Cerebellar cortex (tissue), 1 donor: Measurements from ENCODE around the gene CNBP.

Experiments
- DNase-seq: peaks from one replicate; pipeline ENCODE4 v3.0.0-alpha.2; 2015; ENCODE audit warnings: low spot score

Gene CNBP

DNA sequence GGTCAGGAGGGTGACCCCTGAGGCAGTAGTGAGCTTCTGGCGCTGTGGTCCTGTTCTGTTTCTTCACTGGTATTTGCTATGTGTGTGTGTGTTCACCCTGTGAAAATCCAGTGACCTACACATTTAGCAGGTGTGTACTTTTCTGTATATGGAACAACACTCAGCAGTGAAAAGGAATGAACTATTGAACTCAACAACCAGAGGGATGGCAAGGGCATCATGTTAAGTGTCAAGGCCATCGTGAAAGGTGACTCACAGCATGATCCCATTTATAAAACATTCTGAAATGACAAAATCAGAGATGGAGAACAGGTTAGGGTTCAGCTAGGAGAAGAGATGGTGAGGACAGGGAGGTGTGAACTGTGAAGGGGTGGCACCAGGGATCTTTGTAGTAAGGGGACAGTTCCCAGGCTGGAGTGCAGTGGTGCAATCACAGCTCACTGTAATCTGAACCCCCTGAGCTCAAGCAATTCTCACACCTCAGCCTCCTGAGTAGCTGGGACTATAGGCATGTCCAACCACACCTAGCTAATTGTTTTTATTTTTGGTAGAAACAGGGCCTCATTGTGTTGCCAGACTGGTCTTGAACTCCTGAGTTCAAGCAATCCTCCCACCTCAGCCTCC lies 52.1 kb downstream of the CNBP start:
- no peak for DNase-seq

DNA sequence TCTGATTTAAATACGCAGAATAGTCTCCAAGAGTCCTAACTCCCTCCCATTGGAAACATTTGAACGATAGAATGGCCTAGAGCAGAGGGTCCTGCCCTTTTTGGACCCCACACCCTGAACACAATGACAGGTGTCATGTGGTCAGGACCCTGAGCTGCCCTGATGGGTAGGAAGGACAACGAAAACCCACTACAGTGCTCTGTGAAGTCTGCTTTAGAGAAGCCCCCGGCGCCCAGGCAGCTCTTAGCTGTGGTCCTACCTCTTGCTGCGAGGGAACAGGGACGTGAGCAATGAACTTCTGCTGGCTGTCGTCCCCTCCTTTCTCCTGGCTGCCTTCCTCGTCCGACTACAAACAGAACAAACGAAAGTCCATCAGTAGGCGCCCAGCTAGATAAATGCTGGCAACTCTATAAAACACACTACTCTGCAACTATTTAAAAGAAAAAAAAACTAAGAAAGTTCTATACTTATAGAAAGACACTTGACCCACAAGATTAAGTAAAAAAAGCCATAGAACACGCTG lies 53.3 kb downstream of the CNBP start:
- DNase-seq: no peak

GRCh38 chr3:129128357-129129155 lies 55.1 kb downstream of the CNBP start:
- DNase-seq: no peak

DNA sequence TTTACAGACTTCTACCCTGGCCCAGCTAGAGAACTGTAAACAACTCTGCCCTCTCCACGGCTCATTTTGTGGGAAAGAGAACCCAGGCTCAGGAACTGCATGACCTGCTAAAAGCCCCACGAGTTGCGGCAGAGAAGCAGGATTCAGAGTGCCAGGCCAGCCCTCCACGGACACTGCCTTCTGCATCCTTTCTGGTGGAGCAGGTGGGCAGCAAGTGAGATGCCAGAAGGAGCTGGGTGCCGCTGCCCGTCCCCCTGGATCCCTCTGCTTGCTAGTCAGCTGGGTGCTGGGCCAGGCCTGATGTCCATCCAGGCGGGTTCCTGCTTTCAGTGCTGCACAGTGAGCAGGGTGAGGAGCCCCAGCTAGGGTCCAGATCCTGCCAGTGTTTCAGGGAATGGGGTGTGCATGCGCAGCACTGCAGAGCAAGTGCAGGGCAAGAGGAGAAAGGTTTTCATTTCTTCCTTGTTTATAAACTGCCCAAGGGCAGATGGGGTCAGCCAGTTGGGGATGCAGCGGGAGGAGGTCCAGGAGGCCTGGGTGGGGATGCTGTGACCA lies 56.9 kb downstream of the CNBP start:
- DNase-seq: no peak

DNA sequence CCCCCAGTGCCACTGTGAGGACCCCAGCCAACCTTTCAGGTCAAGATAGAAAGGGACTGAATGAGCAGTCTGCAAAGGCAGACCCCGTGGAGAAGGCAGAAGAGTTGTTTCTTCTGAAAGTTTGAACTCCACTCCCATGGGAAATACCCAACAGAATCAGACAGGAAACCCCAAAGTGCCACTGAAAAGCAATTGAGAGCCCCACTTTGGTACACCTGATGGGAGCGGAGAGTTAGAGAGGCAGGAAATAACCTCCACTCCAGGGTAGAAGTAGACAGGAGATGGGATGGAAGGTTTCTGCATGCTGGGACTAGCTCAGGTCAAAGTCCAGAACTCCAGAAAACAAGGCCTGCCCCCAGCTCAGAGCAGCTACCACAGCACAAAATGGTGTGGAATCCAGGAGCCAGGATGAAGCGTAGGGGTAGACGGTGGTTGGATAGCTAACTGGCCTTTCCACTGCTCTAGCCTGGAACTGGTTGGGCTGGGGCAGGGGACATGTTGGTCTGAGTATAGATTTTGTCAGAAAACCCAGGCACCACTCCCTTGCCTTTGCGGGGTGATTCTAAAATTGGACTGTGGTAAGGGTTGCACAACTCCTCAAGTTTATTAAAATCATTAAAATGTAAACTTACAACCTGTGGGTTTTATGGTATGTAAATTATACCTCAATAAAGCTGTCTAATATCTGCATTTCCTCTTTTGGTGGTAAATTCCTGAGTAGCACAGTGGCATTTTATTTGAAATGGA lies 60.2 kb downstream of the CNBP start:
- peak; percentile 15 for DNase-seq

DNA sequence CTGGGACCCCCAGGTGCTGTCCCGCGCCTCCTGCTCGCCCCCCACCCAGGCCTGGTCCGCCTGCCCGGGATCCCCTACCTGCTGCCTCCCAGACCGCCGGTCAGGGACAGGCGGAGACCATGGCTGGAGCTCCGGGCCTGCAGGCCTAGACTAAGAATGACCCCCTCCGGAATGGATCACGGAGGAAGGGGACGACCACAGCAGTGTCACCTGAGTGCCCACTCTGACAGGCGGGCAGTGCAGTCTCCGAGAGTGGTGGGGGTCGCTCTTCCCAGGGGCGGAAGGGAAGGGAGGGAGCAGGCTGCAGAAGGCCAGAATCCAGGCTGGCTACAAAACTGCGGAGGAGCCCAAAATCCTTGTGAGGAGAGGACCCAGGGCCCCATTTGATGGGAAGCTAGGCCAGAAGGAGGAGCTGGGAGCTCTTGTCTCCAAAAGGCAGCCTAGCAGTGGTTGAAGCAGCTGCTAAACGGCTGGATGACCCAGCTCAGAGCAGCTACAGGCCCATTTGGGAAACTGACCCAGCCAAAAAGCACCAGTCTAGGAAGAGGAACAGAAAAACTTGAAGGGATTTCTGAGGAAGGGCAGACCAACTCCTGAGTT lies 61.2 kb downstream of the CNBP start:
- DNase-seq: peak; percentile 50

- peak; percentile 90 for DNase-seq
Observed at GRCh38 chr3:129121792-129122411, 61.8 kb downstream of the CNBP start, which contains the start of gene RAB43. Gene RAB43, minus strand, starts transcription at chr3:129121804. Its CDS starts 315 bp downstream, at chr3:129121489.

- DNase-seq: no peak
Observed at GRCh38 chr3:129121016-129121791, 62.5 kb downstream of the CNBP start.

DNA sequence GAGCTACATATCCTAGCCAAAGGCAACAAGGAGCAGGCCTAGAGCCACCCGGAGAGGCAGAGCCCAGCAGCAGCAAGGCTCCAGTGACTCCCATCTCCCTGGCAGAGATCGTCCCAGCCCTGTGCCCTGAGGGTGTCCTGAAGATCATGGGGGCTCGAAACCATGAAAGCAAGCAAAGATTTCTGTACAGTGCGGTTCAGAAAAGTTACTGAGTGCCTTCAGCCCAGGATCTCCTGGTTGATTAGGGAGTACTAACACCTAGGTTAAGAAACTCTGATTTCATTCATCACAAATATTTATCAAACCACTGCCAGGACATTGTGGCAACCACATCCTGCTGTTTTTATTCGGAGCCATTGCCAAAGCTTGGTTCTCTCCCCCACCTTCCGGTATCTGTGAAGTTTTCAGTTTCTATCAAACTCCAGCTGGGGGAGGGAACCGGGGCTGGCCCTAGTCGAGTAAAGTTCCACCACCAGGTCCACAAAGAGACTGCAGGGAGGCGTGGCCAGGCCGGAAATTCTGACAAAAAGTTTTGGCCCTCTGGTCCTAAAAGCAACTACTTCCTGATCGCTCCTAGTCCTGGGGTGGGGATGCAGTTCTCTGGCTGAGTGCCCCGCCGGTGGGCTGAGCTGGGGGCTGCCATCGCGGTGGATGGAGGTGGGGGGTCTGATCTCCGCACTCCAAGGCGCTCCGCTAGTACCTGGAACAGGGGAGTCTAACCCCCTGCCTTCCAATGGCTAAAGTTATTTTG lies 63.3 kb downstream of the CNBP start:
- DNase-seq: peak; percentile 65

- DNase-seq: peak; percentile 79
Observed at GRCh38 chr3:129119365-129120100, 64.2 kb downstream of the CNBP start.

DNA sequence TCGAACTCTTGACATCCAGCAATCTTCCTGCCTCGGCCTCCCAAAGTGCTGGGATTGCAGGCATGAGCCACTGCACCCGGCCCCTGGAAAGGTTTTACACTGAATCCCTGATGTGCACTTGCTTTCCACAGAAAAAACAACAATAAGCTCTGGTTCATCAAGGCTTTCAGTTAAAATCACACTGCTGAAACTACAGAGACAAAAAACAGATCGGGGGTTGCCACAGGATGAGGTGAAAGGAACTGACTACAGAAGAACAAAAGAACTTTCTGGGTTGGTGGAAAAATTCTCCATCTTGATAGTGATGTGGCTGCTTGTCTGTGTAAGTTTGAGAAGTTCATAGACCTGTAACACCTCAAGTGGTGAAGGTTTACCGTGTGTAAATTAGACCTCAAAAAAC lies 65.0 kb downstream of the CNBP start:
- DNase-seq: peak; percentile 12
